ENCODE data around the gene LRP1B.

Gene LRP1B

GRCh38 chr2:141062031-141062430, 1068.8 kb downstream of the LRP1B start:
- DNase-seq = no peak

- DNase-seq = no peak
These were observed 1072.3 kb downstream of the LRP1B start for GRCh38 chr2:141058556-141058955.

GRCh38 chr2:141055531-141055930, 1075.3 kb downstream of the LRP1B start:
- no peak for DNase-seq

- no peak for DNase-seq
These were observed 1081.9 kb downstream of the LRP1B start for GRCh38 chr2:141048951-141049350.

GRCh38 chr2:141041281-141041680, 1089.5 kb downstream of the LRP1B start:
- DNase-seq = no peak

DNA sequence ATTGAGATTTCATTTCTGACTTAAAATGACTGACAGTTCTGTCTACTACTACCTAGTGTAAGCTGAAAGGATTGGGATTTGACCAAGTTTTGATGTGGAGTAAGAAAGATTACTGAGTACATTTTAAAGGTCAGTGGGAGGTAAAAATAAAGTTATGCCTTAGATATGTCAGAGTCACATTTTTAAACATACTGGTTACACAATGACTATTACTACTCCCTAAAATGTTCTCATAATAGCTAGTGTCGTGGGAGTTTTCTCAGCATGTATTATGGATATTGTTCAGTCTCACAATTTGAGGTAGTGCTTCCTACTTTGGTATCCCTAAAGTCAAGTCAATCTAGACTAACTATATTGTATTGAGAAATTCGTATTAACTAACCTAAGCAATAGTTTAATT, 1092.5 kb downstream of the LRP1B start:
- DNase-seq = no peak

DNA sequence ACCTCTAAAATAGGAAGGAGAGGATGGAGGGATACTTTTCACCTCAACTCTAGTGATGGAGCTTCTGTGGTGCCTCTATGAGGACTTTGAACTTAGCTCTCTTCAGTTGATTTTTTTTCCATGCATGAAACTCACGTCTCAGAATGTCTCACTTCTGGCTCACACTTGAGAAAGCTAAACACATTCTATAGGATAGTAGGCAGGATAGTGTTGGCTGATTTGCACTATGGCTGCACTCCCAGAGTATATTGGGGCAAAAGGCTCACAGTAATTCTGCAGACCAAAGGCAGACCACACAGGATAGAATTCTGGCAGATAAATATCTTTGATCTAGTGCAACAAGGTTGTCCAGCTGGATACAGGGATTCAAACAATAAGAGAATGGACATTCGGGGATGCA, 1093.5 kb downstream of the LRP1B start:
- no peak for DNase-seq

DNA sequence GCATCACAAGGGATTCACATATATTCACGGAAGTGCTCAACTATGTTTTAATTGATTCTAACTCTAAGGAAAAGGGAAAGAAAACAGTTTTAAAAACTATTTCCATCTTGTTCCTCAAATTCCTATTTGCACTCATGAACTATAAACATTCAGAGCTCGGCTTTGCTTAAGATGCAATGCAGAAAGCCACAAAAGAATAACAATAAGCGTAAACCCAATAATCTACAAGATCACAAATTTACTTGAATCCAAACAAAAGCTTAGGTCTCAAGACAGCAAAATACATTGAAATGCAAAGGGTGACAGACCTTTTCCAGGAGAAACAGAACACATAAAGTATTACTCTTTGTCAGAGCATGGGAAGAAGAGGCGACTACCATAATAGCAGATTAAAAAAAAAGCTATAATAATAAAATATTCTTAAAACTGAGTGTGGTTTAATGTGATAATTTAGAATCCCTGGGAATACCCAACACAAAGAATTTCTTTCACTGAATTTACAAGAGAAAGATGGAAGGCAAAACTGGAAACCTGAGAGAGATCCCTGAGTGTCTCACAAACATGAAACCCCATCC, 1094.9 kb downstream of the LRP1B start:
- no peak for DNase-seq

GRCh38 chr2:141029428-141030078, 1101.3 kb downstream of the LRP1B start:
- DNase-seq = no peak

- DNase-seq = no peak
These were observed 1103.6 kb downstream of the LRP1B start for GRCh38 chr2:141027221-141027620.

DNA sequence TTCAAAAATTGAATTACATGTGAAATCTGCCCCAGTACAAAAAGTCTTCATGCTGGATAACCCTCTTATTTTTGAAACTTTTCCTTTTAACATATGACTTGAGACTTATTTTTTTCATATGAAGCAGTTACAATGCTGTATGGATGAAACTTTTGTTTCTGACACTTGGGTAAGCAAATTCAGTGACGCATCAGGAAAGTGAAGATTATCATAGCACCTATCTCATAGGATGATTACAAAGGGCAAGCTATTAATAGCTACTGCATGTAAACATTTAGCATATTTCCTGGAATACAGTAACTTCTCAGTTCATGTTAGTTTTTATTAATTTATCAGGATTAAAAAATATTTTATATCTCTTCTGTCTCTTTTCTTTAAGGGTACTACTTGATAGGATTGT, 1109.2 kb downstream of the LRP1B start:
- DNase-seq = no peak

- no peak for DNase-seq
These were observed 1109.7 kb downstream of the LRP1B start for GRCh38 chr2:141021109-141021508.

DNA sequence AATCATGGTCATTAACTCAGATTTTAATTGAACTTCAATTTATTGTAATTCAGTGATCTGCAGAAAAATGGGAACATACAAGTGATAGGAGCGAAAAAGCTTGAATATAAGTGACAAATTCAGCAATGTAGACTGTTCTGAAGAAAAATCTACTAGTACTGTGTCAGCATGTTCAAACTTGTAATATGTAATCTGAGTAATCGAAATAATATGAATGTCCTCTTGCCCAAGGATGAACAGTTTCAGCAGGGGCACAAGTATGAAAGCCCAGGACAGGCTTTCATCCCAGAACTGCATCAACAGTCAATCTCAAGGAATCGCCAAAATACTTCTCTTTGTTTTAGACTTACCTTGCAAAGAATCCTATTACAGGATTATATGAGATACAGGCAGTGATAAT, 1110.5 kb downstream of the LRP1B start:
- DNase-seq = no peak

DNA sequence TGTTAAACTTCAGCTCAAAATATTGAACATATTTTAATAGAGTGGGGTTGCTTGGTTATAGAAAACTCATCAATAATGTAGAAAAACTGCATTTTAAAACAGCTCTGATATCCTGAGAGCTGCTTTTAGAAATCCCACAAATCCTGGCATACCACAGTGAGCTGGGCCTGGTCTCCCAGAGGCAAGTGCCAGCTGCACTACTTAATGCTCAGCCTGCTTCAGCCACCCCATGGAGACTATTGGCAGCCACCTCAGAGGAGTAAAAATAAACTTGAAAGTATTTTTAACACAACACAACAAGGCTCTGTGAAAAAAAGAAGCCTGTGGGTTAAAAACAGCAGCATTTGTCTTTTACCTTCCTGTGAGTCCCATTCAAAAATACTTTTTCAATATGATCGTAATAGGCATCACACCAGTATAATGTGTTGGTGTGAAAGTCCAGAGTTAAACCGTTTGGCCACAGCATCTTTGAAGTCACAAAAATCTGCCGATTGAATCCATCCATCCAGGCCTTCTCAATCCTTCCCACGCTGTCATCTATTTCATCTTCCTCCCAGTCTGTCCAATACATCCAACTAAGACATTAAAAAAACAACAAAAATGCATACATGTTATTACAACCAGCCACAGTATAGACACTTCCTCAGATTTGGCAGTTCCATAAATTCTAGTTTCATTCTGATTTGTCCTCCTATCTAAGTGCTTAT, 1115.3 kb downstream of the LRP1B start:
- no peak for DNase-seq

DNA sequence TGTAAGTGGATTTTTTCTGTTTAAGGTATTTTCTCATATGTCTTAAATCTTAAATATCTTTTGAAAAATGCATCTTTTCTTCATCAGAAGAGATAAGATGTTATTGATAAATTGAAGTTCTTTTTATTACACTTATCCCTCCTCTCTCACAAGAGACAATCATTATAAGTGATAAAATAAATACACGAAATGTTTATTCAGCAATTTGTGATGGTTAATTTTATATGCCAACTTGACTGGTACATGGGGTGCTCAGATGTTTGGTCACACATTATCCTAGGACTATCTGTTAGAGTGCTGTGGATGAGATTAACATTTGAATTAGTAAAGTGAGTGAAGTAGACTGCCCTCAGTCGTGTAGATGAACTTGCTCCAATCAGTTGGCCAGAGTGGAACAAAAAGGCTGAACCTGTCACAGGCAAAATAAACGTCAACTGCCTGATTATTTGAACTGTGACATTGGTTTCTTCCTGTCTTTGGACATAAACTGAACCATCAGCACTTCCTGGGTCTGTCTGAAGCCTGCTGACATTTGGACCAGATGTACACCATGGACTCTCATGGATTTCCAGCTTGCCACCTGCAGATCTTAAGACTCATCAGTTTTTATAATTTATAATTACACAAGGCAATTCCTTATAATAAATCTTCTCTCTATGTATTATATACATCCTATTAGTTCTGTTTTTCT, 1126.7 kb downstream of the LRP1B start:
- DNase-seq = no peak

GRCh38 chr2:141001750-141002149, 1129.1 kb downstream of the LRP1B start:
- DNase-seq = no peak

DNA sequence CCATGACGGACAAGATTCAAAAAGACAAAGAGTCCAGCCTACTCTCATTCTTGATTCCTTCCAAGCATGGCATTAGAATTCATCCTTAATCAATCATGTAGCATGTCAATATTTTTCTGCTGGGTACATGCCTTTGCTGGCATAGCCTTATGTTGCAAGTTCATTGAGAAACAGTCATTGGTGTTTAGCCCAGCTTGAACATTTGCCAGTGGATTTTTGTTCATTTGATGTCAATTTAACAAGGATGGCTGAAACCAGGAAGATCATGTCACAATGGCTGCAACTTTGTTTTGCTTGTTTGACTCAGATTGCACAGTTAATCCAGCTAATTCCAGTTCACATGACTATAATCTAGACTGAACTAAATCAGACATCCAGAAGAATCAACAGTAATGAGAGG, 1132.2 kb downstream of the LRP1B start:
- no peak for DNase-seq

DNA sequence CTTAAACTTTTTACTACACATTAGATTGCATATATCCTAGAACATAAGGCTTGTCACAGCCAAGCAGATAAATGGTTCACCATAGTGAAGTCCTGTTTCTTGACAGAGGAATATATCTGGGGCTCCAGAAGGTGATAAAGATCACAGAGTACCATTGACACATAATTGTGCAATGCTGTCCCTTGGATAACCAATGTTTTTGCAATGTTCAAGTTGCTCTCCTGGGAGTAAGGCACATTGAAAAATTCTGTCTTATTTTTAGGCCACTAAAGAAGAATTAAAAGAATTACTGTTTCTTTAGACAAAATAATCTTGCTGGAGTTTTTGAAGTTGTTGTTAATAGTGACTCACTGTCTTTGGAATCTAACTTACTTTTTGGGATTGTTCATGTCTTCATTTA, 1132.8 kb downstream of the LRP1B start:
- no peak for DNase-seq

- no peak for DNase-seq
These were observed 1136.0 kb downstream of the LRP1B start for GRCh38 chr2:140994856-140995255.

GRCh38 chr2:140990416-140990815, 1140.4 kb downstream of the LRP1B start:
- DNase-seq = no peak

- DNase-seq = no peak
These were observed 1142.2 kb downstream of the LRP1B start for GRCh38 chr2:140988597-140988996.

GRCh38 chr2:140986456-140986855, 1144.4 kb downstream of the LRP1B start:
- DNase-seq = no peak

- DNase-seq = no peak
These were observed 1155.6 kb downstream of the LRP1B start for GRCh38 chr2:140975237-140975636.

DNA sequence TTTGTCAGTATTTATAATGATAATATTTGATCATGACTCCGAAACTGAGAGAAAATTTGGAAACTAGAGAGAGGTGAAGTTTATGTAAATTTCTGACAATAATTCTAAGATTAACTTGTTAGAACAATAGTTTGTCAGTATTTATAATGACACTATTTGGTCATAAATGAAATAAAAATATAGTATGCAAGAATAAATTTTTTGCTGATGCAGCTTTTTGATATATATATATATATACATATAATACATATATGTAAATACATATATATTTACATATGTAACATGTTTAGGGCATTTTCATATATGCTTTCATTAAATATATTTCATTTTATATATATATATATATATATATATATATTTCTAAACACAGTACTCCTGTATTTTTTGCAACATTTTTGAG, 1158.1 kb downstream of the LRP1B start:
- DNase-seq = no peak
